ENCODE data around the gene CAMK2N1.

GRCh38 chr1:20473894-20474293 lies 12.1 kb downstream of the CAMK2N1 start:
- no peak for TF ChIP-seq CTCF (optimal IDR thresholded peaks at IDR 0.05 in 1 of 3, IDR thresholded peaks at IDR 0.05 in 1 of 3, conservative IDR thresholded peaks at IDR 0.05 in 1 of 3; ENCODE audit: extremely low read depth in 1 of 3, insufficient read depth in 2 of 3, low read length in 3 of 3)
- no peak for TF ChIP-seq EZH2 (IDR thresholded peaks at IDR 0.05; ENCODE audit: low read length)
